Measurements from ENCODE around the gene TIMM10B.

TIMM10B gene, protein sequence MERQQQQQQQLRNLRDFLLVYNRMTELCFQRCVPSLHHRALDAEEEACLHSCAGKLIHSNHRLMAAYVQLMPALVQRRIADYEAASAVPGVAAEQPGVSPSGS

DNA sequence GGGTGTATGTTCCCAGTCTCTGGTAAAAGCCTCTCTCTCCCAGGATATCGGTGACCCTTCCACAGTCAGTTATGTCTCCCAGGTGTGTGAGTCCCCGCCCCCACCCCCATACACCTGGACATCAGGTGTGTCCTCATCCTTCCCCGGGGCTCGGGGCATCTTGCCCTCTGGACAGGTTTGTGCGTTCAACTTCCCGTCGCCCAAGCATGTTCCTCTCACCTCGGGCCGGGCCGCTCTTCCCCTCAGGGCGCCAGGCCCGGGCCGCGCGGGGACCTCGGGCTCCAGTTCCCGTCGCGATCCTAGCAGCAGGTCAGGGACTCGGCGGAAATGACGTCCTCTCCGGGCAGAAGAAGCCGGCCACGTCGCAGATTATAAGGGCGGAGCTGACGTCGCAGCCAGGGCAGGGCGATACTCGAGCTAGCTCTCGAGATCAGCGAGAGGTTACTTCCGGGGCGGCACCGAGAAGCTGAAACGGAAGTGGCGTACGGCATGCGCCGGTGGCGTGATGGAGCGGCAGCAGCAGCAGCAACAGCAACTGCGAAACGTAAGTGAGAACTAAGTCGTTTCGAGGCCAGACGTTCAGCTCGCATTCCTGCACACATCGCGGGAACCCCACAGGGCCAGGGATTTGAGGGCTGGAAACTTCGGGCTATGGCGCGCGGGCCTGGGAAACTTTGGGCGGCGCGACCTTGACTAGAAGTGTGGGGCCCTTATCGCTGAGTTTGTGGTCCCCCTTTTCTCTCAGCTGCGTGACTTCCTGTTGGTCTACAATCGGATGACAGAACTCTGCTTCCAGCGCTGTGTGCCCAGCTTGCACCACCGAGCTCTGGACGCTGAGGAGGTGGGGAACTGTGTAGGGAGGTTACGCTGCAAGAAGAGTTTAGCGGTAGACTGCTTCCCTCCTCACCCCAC is at the start of gene TIMM10B, which contains the start of gene ARFIP2:
Gene TIMM10B, plus strand, starts transcription at position 490 of the 912 bp plus-strand sequence. Its CDS starts 16 bp downstream, at position 506.
Gene ARFIP2, minus strand, starts transcription at position 320 of the 912 bp plus-strand sequence. CDS start 910 bp downstream, outside the sequence.
- FAIRE-seq = no peak
- TF ChIP-seq, protein P1, sequence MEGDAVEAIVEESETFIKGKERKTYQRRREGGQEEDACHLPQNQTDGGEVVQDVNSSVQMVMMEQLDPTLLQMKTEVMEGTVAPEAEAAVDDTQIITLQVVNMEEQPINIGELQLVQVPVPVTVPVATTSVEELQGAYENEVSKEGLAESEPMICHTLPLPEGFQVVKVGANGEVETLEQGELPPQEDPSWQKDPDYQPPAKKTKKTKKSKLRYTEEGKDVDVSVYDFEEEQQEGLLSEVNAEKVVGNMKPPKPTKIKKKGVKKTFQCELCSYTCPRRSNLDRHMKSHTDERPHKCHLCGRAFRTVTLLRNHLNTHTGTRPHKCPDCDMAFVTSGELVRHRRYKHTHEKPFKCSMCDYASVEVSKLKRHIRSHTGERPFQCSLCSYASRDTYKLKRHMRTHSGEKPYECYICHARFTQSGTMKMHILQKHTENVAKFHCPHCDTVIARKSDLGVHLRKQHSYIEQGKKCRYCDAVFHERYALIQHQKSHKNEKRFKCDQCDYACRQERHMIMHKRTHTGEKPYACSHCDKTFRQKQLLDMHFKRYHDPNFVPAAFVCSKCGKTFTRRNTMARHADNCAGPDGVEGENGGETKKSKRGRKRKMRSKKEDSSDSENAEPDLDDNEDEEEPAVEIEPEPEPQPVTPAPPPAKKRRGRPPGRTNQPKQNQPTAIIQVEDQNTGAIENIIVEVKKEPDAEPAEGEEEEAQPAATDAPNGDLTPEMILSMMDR (IDR thresholded peaks at IDR 0.05; ENCODE audit: insufficient read depth, missing control alignments) = no peak
- peak; percentile 87 for DNase-seq (ENCODE audit: insufficient read length, low spot score)

DNA sequence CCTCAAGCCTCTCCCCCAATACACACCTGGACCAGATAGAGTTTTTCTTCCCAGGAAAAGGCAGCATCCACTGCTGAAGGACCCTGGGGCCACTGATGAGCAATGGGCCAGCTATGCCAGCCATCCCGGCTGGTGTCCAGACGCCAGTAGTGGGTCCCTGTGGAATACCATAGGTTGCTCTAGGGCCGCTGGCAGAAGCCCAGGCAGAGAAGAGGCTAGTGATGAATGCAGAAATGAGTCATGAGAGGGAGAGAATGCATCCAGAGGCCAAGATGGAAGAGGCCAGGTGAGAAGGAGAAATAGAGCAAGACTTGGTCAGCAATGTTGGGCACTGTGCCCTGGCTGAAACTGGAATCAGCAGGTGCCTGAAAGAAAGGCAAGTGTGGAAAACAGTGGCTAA is 49.4 kb upstream of the TIMM10B start:
- FAIRE-seq = no peak
- TF ChIP-seq, protein P1 (IDR thresholded peaks at IDR 0.05; ENCODE audit: insufficient read depth, missing control alignments) = no peak
- no peak for DNase-seq (ENCODE audit: insufficient read length, low spot score)

DNA sequence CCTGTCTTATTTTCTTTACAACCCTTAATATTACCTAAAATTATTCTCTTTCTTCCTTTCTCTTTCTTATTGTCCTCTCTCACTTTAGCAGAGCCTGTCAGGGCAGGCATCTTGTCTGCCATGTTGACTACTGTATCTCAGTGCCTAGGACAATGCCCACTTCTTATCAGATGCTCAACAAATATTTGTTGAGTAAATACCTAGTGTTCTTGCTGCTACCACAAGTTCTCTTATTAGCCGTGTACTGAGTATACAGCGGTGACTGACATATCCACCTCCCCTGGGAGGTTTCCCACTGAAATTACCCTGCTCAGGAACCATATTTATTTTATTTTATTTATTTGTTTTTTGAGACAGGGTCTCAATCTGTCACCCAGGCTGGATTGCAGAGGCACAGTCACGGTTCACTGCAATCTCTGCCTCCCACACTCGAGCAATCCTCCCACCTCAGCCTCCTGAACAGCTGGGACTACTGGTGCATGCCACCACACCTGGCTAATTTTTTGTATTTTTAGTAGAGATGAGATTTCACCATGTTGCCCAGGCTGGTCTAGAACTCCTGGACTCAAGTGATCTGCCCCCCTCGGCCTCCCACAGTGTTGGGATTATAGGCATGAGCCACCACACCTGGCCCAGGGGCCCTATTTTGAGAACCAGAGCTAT is 47.2 kb upstream of the TIMM10B start:
- TF ChIP-seq, protein P1 (IDR thresholded peaks at IDR 0.05; ENCODE audit: insufficient read depth, missing control alignments) = no peak
- DNase-seq (ENCODE audit: insufficient read length, low spot score) (no peak), FAIRE-seq (no peak)

DNA sequence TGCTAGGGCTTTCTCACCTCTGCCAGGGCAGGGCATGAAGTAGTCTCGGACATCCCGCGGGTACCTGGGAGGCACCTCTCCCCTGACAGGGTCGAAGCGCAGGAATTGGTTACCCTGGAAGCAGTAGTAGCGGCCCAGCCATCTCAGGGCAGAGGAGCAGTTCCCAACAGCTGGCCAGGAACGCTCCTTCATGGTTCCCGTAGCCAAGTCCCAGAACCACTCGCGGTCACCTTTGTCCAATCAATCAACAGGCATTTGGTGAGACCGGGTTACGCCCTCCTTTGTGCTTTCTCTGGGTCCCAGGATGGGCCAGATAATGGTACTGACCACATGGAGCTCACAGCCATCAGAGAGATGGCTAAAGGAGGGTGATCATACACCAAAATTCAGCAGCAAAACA is 43.9 kb upstream of the TIMM10B start:
- TF ChIP-seq, protein P1 (IDR thresholded peaks at IDR 0.05; ENCODE audit: insufficient read depth, missing control alignments) = no peak
- FAIRE-seq = no peak
- no peak for DNase-seq (ENCODE audit: insufficient read length, low spot score)

DNA sequence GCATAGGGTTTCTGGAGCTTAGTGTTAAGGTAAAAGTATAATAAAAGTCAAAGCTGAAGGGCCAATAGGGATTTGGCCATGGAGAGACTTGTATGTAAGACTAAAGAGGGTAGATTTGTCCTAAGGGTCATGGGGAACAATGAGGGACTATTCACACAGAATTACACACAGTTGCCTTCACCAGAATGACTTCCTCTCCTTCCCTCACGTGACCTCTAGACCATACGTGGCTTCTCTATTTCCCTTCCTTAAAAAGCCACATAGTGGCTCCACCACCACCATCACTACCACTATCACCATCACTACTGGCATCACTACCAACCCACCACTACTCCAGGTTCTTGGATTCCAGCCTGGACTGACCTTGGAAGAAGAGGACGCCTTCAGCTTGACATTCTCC is 43.3 kb upstream of the TIMM10B start:
- DNase-seq (ENCODE audit: insufficient read length, low spot score) = no peak
- TF ChIP-seq, protein P1 (IDR thresholded peaks at IDR 0.05; ENCODE audit: insufficient read depth, missing control alignments) = no peak
- FAIRE-seq = no peak

DNA sequence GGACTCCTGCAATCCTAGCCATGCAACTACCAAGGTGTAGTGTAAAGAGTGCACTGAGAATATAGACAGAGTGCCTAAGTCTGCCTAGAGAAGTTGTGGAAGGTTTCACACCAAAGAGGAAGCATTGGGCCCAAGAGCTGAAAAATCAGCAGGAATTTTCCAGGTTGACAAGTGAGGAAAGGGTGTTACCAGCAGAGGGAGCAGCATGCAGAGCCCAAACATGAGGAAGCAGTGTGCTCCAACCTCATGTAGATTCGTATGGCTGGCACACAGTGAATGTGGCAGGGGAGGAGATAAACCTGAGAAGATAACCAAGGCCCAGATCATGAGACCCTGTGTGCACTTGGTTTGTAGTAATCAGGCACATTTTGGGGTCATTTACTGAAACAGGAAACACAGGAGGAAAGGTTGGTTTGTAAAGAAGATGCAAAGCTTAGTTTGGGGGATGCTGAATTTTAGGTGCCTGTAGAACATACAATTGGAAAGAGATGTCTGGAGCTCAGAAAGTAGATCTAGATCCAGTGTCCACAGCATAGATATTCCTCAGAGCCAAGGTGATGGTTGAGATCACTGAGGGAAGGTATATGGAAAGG is 42.2 kb upstream of the TIMM10B start:
- DNase-seq (ENCODE audit: insufficient read length, low spot score) = no peak
- TF ChIP-seq, protein P1 (IDR thresholded peaks at IDR 0.05; ENCODE audit: insufficient read depth, missing control alignments) = peak; percentile 68
- FAIRE-seq = no peak
